PFSK-1 (cell line): ENCODE data around the gene GRAMD1A.

Experiments used
- FOXP2 ChIP-seq: optimal IDR thresholded peaks from 2 replicates; pipeline ENCODE3; 2011; ENCODE audit warnings: borderline replicate concordance, control low read depth, inconsistent platforms; ENCODE audit not compliant: insufficient read depth; ENCODE audit errors: extremely low read length, extremely low read depth
- POLR2AphosphoS5 ChIP-seq: IDR thresholded peaks from 2 replicates; pipeline ENCODE4 v1.6.1; 2012; ENCODE audit warnings: low read depth, mild to moderate bottlenecking, control low read depth, low read length, moderate library complexity
- REST ChIP-seq, 2 experiments: IDR thresholded peaks; 2 replicates each; pipeline versions ENCODE4 v1.6.1 to v1.8.0; 2011 to 2012; ENCODE audit warnings: low read depth in 2 of 2, low read length in 2 of 2, control low read depth in 1 of 2, inconsistent platforms in 1 of 2, mild to moderate bottlenecking in 1 of 2, moderate library complexity in 1 of 2; ENCODE audit not compliant: insufficient read depth in 1 of 2
- SIN3A ChIP-seq: IDR thresholded peaks from 2 replicates; pipeline ENCODE4 v1.6.1; 2012; ENCODE audit warnings: mild to moderate bottlenecking, low read length, moderate library complexity, borderline replicate concordance; ENCODE audit not compliant: insufficient read depth
- TAF1 ChIP-seq: IDR thresholded peaks from 2 replicates; pipeline ENCODE4 v1.6.1; 2012; ENCODE audit warnings: low read length, control low read depth, borderline replicate concordance; ENCODE audit not compliant: insufficient read depth

Gene GRAMD1A

GRCh38 chr19:34975056-34975455 lies 25.1 kb upstream of the GRAMD1A start:
- no peak for TF ChIP-seq FOXP2

GRCh38 chr19:34976611-34977010 lies 23.5 kb upstream of the GRAMD1A start:
- no peak for TF ChIP-seq TAF1

- no peak for TF ChIP-seq REST (IDR thresholded peaks at IDR 0.05; ENCODE audit: insufficient read depth in 1 of 2, low read depth in 2 of 2, low read length in 2 of 2)
- TF ChIP-seq POLR2AphosphoS5: no peak
- TF ChIP-seq FOXP2: no peak
- TF ChIP-seq SIN3A: no peak
- no peak for TF ChIP-seq TAF1
Observed at GRCh38 chr19:34979819-34980640, 20.1 kb upstream of the GRAMD1A start.

GRCh38 chr19:34982275-34982674 lies 17.8 kb upstream of the GRAMD1A start:
- TF ChIP-seq REST (IDR thresholded peaks at IDR 0.05; ENCODE audit: insufficient read depth in 1 of 2, low read depth in 2 of 2, low read length in 2 of 2) (no peak), POLR2AphosphoS5 (no peak), SIN3A (no peak), FOXP2 (no peak), TAF1 (no peak)

- TF ChIP-seq FOXP2 (no peak), SIN3A (no peak), TAF1 (no peak), POLR2AphosphoS5 (no peak), REST (IDR thresholded peaks at IDR 0.05; ENCODE audit: insufficient read depth in 1 of 2, low read depth in 2 of 2, low read length in 2 of 2) (no peak)
Observed at GRCh38 chr19:34983786-34984185, 16.3 kb upstream of the GRAMD1A start.

- TF ChIP-seq TAF1 (no peak), REST (IDR thresholded peaks at IDR 0.05; ENCODE audit: insufficient read depth in 1 of 2, low read depth in 2 of 2, low read length in 2 of 2) (no peak), POLR2AphosphoS5 (no peak), SIN3A (no peak), FOXP2 (no peak)
Observed at GRCh38 chr19:34984287-34984686, 15.8 kb upstream of the GRAMD1A start.
